SK-N-MC (cell line): Measurements from ENCODE around the gene LRIG2.
"Not testable (repeated sequence)": the region's sequence is repeated elsewhere in the genome, so short reads cannot be mapped to it uniquely, and the experiment has no call there.

Experiments used
- DNase-seq: peaks from one replicate; pipeline ENCODE4 v3.0.0-alpha.2; 2011; ENCODE audit warnings: low read depth, low spot score
- H3K27ac ChIP-seq: fragments of 200-600 bp; sonication (generic); 2 replicates; pipeline ENCODE4 v1.5.1; 2016; ENCODE audit warnings: mixed run types
- H3K36me3 ChIP-seq: fragments of 200-600 bp; sonication (generic); 2 replicates; pipeline ENCODE4 v1.6.1; 2017; ENCODE audit warnings: antibody characterized with exemption, low read length, mixed read lengths; ENCODE audit not compliant: insufficient read depth
- H3K4me3 ChIP-seq: fragments of 200-600 bp; sonication (generic); 2 replicates; pipeline ENCODE4 v1.5.1; 2016
- H3K9ac ChIP-seq: fragments of 200-600 bp; sonication (generic); 2 replicates; pipeline ENCODE4 v1.8.0; 2017; ENCODE audit warnings: mixed run types, mixed read lengths; ENCODE audit not compliant: insufficient read length
- H3K9me3 ChIP-seq: fragments of 200-600 bp; sonication (generic); 2 replicates; pipeline ENCODE4 v1.6.1; 2017; ENCODE audit warnings: low read depth, mild to moderate bottlenecking, antibody characterized with exemption, low read length, moderate library complexity, mixed read lengths
- EZH2 ChIP-seq: fragments of 200-600 bp; sonication (generic); IDR thresholded peaks from one replicate; pipeline ENCODE4 v1.6.1; 2017; ENCODE audit warnings: antibody characterized with exemption
- FOXP2 ChIP-seq: optimal IDR thresholded peaks from 2 replicates; pipeline ENCODE3; 2011; ENCODE audit warnings: mild to moderate bottlenecking, moderate library complexity; ENCODE audit not compliant: insufficient read depth; ENCODE audit errors: extremely low read length, control extremely low read depth
- POLR2AphosphoS5 ChIP-seq: IDR thresholded peaks from 2 replicates; pipeline ENCODE4 v1.6.1; 2012; ENCODE audit warnings: mild to moderate bottlenecking, low read depth, low read length, borderline replicate concordance

Gene LRIG2

DNA sequence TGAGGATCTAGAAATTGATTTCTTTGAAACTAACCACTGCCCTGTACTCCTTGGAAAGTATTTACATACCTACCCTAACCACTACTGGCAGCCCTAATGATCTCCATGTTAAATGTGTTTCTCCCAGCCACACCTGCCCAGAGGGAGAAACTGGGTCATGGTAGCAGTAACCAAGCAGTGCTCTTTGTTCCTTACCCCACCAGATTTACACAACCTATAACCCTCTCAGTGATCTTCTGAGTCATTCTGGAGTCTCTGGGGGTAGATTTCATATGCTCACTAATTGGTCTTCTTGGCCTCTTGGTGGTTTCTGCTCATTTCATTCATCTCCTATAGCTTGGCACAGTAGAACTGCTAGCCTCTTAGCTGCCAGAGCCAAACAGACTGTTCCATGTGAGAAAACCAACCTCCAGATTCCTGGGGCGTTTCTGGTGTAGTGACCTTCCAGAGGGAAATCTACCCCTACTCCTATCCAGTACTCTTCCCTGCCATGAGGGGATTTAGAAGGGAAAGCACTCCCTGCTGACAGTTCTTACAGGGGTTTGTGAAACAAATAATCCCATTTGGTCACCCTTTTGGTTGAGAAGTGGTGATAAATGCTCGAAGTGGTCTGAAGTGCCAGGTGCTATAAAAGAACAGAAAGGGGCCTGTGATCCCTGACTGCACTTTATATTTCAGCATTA, 36.2 kb upstream of the LRIG2 start:
- DNase-seq, result no peak
- Histone ChIP-seq H3K9ac (no peak overlapping the region), H3K4me3 (no peak overlapping the region), H3K9me3 (no peaks in the 10 kb centered on the region), H3K36me3 (no peaks in the 10 kb centered on the region), H3K27ac (no peak overlapping the region)
- no peak for TF ChIP-seq EZH2

DNA sequence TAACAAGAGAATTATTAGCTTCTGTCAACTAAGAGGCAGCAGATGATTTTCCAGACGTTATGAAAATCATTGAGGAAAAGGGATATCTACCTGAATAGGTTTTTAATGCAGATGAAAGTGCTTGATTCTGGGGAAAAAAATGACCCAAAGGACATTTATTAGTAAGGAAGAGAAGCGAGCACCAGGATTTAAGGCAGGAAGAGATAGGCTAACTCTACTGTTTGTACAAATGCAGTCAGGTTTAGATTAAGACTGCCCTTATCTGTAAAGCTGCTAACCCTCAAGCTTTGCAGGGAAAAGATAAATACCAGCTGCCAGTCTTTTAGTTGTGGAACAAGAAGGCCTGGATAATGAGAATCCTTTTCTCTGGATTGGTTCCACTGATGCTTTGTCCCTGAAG, 33.0 kb upstream of the LRIG2 start:
- no peaks in the 10 kb centered on the region for H3K9me3 ChIP-seq
- H3K9ac ChIP-seq, result no peak overlapping the region
- no peak overlapping the region for H3K27ac ChIP-seq
- no peak overlapping the region for H3K4me3 ChIP-seq
- TF ChIP-seq FOXP2, result no peak
- TF ChIP-seq EZH2, result no peak
- no peak for TF ChIP-seq POLR2AphosphoS5
- DNase-seq, result no peak
- no peaks in the 10 kb centered on the region for H3K36me3 ChIP-seq

DNA sequence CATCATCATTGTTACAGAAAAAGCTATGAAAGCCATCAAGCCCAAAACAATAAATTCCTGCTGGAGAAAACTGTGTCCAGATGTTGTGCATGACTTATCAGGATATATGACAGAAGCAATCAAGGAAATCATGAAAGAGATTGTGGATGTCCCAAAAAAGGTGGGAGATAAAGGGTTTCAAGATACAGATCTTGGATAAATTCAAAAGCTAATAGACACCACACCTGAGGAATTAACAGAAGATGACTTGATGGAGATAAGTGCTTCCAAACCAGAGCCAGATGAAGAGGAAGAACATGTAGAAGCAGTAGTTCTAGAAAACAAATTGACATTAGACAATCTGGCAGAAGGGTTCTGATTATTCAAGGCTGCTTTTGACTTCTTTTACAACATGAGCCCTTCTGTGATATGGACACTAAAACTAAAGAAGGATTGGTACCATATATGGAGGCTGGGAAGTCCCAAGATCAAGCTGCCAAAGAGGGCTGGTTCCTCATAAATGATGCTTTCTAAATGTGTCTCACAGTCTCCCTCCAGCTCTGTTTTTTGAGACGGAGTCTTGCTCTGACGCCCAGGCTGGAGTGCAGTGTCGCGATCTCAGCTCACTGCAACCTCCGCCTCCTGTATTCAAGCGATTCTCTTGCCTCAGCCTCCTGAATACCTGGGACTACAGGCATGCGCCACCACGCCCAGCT, 32.1 kb upstream of the LRIG2 start:
- H3K36me3 ChIP-seq, result no peaks in the 10 kb centered on the region
- no peak overlapping the region for H3K9ac ChIP-seq
- no peaks in the 10 kb centered on the region for H3K9me3 ChIP-seq
- no peak for DNase-seq
- TF ChIP-seq FOXP2 (no peak), EZH2 (no peak), POLR2AphosphoS5 (no peak)
- H3K27ac ChIP-seq, result no peak overlapping the region
- no peak overlapping the region for H3K4me3 ChIP-seq

DNA sequence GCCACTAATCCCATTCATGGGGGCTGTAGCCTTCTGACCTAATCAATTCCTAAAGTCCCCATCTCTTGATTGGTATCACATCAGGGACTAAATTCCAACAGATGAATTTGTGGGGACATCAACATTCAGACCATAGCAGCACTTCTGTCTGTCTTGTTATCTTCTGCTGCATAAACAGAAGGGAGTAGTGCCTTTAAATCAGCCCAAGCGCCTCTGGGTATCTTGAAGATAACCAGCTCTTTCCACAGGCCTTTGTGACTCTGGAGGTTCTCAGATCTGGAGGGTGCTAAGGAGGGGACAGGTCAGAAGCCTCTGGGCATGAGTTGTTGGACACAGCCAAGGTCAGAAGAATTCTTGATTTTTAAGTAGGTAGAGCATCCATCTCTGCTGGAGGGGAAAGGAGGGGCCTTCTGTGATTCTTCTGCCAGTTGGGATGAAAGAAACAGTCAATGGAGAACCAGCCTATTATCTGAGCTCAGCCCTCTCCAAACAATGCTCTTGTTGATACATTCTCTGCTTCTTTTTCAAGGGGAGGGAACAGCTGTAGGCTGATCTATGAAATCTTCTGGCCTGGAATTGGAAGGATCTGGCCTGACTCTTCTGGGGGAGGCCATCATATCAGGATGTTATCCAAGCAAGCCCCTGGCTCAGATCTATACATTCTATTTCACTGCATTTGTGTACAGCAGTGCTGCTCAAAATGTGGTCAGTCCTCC, 31.3 kb upstream of the LRIG2 start:
- Histone ChIP-seq H3K36me3 (no peaks in the 10 kb centered on the region), H3K9ac (no peak overlapping the region), H3K27ac (no peak overlapping the region), H3K4me3 (no peak overlapping the region), H3K9me3 (no peaks in the 10 kb centered on the region)
- no peak for TF ChIP-seq EZH2
- no peak for TF ChIP-seq POLR2AphosphoS5
- no peak for TF ChIP-seq FOXP2
- no peak for DNase-seq

DNA sequence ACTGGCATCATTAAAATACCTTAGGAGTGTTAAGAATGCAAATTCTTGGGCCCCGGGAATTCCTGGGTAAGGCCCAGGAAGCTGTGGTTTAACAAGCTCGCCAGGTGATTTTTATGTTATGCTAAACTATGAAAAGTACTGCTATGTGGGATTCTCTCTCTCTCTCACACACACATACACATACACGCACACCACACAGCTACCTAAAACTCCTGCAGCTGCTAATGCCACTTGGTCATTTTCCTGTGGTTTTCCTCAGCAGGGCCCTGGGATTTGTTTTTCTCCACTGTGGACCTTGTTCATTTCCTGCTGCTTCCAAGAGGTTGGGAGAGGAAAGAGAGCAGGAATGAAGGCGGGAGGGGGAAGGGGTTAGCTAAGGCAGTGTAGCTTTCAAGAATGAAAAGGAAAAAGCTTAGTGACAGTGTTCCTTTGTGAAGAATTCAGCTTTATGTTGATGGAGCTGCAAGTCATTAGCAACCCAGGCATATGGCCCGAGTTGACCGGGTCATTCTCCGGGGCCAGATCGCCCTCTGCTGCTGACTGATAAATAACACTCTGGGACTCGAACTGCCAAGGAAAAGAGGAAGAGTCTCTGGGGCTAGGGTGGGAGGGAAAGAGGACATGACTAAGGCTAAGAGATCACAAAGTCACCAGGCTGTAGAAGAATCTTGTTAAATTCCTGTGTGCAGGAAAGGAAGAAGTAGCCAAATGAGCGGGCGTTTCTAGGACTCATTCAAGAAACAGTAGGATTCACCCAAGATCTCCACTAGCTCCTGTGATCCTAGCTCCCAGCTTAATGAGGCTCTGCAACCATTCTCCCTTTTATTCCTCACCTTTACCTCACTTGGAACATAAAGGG, 30.5 kb upstream of the LRIG2 start:
- Histone ChIP-seq H3K36me3 (no peaks in the 10 kb centered on the region), H3K4me3 (no peak overlapping the region), H3K9ac (no peak overlapping the region), H3K9me3 (no peaks in the 10 kb centered on the region), H3K27ac (no peak overlapping the region)
- DNase-seq, result no peak
- no peak for TF ChIP-seq FOXP2
- TF ChIP-seq EZH2, result no peak
- TF ChIP-seq POLR2AphosphoS5, result no peak

DNA sequence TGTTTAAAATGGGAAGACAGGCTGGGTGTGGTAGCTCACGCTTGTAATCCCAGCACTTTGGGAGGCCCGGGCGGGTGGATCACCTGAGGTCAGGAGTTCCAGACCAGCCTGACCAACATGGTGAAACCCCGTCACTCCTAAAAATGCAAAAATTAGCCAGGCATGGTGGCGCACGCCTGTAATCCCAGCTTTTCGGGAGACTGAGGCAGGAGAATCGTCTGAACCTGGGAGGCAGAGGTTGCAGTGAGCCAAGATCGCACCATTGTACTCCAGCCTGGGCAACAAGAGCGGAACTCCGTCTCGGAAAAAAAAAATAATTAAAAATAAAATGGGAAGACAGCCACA, 29.9 kb upstream of the LRIG2 start:
- H3K36me3 ChIP-seq, H3K9me3 ChIP-seq, DNase-seq, H3K4me3 ChIP-seq, H3K9ac ChIP-seq, H3K27ac ChIP-seq: not testable (repeated sequence)

DNA sequence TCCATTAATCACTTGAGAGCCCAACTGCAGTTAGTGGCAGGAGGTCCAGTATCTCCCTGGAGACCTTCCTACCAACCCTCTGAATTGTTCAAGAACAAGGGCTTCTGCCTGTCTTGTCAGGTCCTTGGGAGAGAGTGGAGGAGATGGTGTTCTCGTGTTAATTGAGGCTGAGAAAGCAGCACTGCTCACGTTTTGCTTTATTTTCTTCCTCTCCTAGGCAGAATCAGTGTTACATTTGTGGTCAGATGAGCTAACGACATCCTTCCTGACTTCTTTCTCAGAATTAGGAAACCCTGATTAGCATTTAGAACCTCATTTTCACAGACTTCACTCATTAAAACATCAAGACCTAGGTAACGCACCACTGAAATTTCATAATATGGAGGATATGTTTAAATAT, 26.4 kb upstream of the LRIG2 start:
- no peaks in the 10 kb centered on the region for H3K36me3 ChIP-seq
- TF ChIP-seq EZH2, result no peak
- no peak for TF ChIP-seq POLR2AphosphoS5
- TF ChIP-seq FOXP2, result no peak
- peak; percentile 5 for DNase-seq
- H3K27ac ChIP-seq, result no peak overlapping the region
- no peak overlapping the region for H3K4me3 ChIP-seq
- H3K9me3 ChIP-seq, result no peaks in the 10 kb centered on the region
- no peak overlapping the region for H3K9ac ChIP-seq

DNA sequence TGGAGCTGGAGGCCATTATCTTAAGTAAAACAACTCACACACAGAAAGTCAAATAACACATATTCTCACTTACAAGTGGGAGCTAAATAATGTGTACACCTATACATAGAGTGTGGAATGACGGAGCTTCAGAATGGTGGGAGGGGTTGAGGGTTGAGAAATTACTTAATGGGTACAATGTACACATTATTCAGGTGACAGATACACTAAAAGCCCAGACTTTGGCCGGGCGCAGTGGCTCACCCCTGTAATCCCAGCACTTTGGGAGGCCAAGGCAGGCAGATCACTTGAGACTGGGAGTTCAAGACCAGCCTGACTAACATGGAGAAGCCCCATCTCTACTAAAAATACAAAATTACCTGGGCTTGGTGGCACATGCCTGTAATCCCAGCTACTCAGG, 24.9 kb upstream of the LRIG2 start:
- H3K36me3 ChIP-seq, result no peaks in the 10 kb centered on the region
- H3K9ac ChIP-seq, result no peak overlapping the region
- no peaks in the 10 kb centered on the region for H3K9me3 ChIP-seq
- no peak overlapping the region for H3K4me3 ChIP-seq
- no peak overlapping the region for H3K27ac ChIP-seq
- no peak for DNase-seq
- TF ChIP-seq FOXP2 (no peak), EZH2 (no peak), POLR2AphosphoS5 (no peak)
